HG02885 (cell line): Measurements from ENCODE around the gene SERPINA3.
"Not testable (repeated sequence)": the region's sequence is repeated elsewhere in the genome, so short reads cannot be mapped to it uniquely, and the experiment has no call there.

Experiments
- ATAC-seq: cut with Tn5 transposase; IDR thresholded peaks from one replicate; pipeline ENCODE4 v1.9.1; 2021; ENCODE audit warnings: mild to moderate bottlenecking; ENCODE audit not compliant: unreplicated experiment, poor library complexity

SERPINA3 gene

DNA sequence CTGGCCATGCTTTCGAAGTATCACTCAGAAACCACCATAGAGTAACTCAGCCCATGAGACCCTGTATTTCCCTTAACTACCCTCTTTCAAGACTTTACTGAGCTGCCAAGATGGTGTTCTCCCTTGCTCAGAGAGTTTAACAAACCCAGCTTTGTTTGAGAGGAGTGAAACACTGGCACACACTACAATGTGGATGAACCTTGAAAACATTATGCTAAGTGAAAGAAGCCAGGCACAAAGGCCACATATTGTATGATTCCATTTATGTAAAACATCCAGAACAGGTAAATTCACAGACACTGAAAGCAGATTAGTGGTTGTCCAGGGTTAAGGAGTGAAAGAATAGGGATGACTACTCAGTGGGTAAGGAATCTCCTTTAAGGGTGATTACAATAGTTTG lies 18.9 kb downstream of the SERPINA3 start:
- no peak for ATAC-seq

DNA sequence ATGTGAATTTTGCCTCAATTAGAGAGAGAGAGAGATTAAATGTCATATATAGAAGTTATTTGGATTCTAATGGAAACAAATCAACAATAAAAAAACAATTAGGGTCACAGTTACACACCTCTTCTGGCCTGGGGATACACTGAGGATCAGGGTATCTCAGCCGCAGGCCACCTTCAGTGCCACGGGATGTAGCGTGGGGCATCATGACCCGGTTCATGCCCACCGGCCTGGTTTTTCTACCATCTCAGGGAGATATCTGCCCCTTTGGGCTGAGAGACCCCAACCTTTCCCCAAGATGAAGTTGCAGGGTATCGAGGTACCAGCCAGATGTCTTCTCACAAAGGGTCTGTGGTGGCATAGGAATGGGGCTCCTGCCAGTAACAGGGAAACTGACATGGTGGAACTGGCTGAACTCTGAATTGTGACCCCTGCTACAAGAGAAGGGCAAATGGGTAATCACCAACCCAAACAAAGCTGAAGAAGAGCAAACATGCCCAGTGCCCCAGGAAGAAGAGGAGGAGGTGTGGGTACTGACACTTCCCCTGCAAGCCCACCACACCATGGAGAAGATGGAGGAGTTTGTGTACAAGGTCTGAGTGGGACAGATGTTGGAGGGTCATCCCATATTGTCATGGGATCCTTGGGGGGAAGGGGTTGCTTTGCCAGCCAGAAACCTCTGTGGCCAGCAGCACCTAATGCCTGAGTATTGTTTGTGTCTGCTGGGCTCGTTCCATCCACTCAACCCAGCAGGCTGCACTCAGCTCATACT lies 19.5 kb downstream of the SERPINA3 start:
- ATAC-seq: no peak

DNA sequence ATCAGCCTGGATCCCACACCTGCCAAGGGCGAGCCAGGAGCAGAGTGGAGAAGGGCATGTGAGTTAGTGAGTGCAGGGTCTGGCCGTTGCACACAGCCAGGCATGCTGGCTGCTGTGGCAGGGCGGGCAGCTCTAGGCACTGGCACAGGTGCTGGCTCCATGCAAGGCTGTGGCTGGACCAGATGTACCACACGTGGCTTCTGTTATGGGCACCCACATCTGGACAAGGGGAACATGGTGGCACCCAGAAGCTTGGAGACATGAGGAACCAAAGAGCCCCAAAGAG lies 20.1 kb downstream of the SERPINA3 start:
- no peak for ATAC-seq

DNA sequence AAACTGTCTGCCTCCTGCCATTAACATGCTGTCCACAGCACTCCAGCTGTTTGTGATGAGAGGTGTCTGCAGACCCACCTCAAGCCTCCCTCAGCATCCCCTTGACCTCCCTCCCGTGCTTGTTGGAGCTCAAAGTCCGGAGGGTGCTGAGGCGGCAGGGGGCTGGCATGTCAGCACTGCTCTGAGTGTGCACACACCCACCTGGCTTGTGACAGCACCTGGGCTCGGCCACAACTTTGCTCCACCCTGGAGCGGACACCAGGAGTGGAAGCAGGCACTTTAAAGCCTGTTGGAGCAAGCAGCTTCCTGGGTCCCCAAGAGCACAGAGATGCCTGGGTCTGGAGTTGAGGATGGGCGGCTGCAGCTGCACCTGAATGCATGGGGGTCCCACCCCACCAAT lies 20.9 kb downstream of the SERPINA3 start:
- ATAC-seq: no peak

DNA sequence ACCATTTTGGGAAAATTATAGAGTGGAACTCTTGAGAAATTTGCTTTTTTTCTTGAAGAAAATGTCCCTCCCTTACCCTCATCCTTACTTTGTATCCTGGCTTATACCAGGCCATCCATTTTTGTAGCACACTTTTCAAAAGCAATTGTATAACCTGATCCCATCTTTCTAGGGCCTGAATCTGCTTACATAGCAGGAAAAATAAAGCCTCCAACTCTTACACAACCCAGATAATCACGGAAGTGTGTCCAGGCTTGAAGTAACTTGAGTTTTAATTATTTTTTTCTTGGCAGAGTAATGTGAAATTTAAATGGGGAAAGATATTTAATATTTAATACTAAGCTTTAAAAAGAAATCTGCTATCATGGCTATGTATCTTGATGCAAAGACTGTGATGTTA lies 23.0 kb downstream of the SERPINA3 start:
- ATAC-seq: no peak

DNA sequence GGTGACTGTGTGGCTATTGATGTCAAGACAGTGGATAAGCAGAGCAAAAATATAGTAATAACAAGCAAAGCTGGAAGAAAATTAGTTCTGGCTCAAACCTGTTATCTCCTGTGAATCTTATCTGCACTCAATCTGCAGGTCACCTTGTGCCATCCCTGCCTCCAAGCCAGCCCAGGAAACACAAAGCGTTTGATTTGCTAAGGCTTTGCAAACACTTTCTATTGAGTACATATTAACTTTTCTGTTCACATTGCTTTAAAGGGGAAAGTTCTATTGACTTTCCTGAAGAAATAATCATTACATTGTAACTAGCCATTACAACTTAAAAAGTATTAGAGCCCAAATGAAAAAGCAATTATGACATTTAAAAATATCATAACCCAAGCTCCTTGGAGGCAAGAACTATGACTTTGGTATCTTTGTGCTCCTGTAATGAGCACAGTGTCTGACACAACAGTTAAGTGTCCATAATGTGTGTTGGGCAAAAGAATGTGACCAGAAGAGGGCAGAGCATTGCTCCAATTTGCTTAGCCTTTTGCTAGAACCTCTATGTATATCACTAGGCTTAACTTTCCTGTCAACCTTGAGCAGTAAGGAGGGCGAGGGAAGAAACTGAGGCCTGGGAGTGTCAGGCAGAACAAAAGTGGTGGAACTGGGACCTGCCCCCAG lies 24.7 kb downstream of the SERPINA3 start:
- no peak for ATAC-seq

DNA sequence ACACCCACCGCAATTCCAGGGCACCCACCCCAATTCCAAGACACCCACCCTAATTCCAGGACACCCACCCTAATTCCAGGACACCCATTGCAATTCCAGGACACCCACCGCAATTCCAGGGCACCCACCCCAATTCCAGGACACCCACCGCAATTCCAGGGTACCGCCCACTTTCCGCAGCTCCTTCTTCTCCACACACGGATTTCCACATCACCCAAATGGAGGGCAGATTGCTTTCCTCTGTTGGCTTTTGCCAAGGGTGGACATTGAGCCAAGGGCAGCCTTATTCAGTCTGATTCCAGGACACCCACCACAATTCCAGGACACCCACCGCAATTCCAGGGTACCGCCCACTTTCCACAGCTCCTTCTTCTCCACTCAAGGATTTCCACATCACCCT lies 25.6 kb downstream of the SERPINA3 start:
- ATAC-seq: not testable (repeated sequence)

DNA sequence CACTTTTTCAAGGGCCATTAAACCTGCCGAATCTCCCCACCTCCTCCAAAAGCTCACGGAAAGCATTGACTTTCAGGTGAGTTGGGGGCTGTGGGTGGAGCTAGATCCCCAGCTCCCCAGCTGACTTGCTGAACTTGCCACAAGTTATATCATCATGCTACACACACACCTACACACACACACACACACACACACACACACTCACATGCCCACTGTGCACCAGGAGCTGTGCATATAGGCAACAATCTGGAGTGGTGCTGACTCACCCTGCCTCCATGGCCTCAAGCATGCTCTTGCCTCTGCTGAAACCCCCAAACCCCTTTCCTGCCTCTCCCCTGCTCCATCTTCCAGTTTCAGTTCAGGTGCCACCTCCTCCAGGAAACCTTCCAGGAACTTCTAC lies 26.1 kb downstream of the SERPINA3 start:
- ATAC-seq: no peak

DNA sequence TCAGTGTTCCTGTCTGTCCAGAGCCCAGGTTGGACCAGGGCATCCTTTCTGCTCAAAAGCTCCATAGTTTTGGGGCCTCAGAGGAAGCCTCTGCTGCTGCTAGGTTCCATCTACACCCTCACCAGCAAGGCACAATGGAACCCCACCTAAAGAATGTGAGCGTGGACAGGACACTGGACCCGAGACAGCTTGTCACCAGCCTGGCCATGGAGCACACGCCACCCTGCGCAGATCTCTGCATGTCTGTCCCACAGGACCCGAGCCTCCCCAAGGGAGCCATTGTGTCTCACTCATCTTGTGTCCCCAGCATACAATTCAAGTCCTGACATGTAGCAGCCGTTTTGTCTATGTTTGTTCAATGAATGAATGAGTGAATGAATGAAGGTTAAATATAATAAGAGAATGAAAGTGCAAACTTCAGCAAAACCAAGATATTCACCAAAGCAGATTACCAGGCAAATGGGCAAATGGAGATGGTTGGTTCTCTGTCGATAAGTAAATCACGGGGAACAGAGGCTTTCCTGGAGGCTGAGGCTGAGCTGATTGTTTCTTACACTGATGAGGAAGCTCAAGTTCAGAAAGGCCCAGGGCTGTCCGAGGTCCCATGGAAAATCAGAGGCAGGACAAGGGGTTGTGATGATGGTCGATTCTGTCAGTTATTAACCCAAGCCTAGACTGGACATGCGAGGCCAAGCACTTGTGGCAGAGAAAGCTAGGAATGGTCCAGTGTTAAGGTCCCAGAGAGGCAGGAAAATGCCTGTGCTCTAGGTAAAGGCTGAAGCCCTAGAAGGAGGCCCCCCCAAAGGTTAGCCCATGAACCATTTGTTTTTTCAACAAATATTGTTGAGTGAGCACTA lies 27.0 kb downstream of the SERPINA3 start:
- ATAC-seq: no peak

DNA sequence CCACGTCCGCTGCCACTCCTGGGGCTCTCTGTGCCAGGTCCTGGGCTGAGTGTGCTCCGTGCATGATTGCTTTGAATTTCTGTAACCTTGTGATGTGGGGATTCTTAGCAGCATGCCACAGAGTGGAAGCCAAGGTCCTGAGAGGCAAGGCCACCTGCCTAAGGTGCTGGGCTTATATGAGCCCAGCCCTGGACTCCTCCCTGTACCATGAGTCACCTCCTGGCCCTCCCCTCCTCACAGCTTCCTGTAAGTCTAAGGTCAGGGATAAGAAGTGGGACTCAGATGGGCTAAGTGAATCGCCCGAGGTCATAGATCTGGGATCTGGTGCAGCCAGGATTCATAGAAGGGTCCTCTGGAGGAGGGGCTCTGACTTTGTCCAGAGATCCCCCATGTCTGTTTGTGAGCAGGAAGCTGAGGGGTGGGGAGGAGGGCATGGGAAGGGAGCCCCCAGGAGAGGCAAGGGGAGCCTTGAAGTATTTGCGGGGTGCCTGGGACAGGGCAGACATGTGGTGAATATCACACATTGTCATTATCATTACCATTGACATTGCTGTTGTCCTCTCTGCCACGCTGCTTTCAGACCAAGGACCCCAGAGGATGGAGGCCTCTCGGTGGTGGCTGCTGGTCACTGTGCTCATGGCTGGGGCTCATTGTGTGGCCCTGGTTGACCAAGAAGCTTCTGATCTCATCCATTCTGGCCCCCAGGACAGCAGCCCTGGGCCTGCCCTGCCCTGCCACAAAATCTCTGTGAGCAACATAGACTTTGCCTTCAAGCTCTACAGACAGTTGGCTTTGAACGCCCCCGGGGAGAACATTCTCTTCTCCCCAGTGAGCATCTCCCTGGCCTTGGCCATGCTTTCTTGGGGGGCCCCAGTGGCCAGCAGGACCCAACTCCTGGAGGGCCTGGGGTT lies 28.8 kb downstream of the SERPINA3 start:
- ATAC-seq: no peak

DNA sequence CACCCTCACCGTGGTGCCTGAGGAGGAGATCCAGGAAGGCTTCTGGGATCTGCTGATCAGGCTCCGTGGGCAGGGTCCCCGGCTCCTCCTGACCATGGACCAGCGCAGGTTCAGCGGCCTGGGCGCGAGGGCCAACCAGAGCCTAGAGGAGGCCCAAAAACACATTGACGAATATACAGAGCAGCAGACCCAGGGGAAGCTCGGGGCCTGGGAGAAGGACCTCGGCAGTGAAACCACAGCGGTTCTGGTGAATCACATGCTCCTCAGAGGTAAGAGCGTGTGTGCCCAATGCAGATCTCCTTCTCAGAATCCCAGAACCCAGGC lies 29.4 kb downstream of the SERPINA3 start:
- no peak for ATAC-seq

DNA sequence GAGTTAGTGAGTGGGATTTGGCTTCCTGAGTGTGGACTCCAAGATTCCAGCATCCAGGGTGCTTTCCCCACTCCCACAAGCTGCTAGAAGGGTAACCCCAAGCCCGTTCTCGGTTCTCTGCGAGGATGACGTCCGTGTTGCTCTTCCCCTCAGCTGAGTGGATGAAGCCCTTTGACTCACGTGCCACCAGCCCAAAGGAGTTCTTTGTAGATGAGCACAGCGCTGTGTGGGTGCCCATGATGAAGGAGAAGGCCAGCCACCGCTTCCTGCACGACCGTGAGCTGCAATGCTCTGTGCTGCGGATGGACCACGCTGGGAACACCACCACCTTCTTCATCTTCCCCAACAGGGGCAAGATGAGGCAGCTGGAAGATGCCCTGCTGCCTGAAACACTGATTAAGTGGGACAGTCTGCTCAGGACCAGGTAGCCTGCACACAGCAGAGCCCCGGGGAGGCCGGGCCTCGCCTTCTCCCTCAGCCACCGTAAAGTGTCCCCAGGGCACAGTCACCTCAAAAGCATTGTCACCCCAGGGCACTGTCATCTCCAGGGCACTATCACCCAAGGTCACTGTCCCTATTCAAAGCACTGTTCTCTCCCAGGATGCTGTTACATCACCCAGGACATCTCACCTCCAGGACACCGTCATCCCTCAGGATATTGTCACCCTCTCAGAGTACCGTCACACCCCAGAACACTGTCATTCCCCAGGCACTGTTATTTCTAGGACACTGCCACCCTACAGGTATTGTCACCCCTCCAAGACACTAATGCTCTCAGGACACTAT lies 31.3 kb downstream of the SERPINA3 start:
- ATAC-seq: no peak

DNA sequence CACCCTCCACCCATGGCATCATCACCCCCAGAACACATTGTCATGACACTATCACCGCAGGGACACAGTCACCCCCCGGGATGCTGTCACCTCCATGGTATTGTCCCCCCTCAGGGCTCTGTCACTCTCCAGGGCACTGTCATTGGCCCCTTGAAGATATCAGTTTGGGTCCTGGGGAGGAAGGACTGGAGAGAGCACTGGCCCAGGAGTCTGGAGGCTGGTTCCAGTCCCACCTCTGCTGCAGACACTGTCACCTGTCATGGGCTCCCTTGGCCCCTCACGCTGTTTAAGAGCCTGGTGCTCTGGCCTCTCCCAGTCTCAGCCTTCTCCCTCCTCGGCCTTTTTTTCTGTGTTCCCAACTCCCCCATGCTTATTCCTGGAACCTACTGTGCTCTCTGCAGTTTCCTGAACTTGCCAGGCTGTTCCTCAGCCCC lies 31.9 kb downstream of the SERPINA3 start:
- no peak for ATAC-seq

DNA sequence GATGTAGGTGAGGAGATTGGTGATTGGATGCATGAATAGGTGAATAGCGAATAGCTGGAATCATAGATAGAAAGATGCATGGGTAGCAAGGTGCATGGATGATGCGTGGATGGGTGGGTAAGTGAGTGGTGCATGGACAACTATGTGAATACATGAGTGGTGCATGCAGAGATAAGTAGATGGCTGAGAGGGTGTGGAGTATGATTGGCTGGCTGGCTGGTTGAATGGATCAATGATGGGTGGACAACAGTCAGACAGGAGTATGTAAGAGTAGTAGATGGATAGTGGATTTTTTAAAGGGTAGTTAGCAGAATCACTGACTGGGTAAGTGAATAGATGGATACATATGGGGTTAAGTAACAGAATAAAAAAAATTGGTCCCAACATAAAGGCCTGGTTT lies 33.9 kb downstream of the SERPINA3 start:
- no peak for ATAC-seq

DNA sequence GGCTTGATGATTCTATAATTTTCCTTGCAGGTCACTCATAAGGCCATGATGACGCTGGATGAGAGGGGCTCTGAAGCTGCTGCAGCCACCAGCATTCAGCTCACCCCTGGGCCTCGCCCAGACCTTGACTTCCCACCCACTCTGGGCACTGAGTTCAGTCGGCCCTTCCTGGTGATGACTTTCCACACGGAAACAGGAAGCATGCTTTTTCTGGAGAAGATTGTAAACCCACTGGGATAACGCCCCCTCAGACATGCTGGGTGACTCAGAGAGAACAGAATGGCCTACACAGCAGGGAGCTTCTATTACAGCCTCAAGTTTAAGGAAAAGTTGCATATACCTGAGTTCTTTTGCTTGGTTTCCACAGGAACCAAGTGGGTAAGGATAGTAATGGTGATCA lies 34.3 kb downstream of the SERPINA3 start:
- no peak for ATAC-seq

DNA sequence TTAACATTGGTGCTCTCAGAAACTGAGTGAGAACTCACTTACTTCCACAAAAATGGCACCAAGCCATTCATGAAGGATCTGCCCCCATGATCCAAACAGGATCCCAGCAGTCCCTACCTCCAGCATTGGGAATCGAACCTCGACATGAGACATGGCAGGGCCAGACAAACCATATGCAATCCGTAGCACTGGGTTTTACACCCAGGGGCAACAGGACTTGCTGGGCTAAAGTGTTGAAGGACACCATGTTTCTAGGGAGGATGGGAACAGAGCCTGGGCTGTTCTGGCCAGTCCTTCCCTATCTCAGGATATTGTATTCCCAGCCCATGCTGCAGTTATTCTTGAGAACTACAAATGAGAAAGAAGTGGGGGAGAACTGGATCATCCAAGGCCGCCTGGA lies 36.6 kb downstream of the SERPINA3 start:
- no peak for ATAC-seq

DNA sequence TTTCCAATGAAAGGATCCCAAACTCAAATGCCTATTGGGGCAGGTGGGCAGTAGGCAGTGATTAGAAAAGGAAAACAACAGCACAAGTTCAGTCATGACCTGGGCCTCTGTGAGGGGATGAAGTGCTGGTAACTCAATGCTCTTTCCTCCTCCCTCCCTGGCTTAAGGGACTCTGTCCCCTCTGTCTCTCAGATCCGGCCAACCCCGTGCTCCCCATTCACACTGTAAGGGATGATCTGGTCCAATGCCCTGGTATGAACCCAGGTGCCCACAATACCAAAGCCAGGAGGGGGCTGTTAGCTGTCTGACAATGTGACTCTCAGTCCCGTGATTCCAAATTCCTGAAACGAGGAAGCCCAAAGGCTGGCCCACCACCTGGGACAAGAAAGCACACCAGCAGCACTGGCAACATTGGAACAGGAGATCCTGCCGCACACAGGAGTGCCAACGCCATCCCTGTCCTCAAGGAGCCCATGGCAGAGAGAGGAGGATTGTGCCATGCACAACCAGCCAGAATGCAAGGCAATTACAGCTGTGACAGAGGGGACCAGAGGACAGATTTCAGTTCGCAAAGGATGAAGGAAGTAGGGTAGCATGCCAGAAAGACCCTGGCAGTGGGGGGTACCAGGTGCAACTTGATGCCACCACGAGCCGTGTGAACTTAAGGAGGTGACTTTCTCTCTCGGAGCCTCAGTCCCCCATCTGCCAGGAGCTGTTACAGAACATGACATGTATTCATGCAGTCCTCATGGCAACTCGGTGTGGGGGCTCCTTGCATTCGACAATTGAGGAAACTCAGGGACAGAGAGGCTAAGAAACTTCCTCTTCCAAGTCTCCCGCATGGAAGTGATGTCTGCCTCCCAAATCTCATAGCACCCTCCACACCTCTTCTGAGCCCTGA lies 37.6 kb downstream of the SERPINA3 start:
- ATAC-seq: no peak

DNA sequence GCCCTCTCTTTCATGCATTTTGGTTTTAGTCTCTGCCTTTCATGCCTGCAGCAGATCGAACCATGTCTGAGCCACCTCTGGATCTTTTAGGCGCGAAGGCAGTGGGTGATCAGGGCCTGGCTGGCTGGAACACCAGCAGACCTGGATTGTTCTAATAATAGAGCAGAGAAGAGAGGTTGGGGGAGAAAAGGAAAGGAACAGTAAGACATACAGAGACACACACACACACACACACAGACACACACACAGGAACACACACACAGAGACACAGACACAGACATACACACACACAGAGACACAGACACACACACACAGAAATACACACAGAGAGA lies 38.2 kb downstream of the SERPINA3 start:
- no peak for ATAC-seq
